Measurements from ENCODE around the gene TEX13C. TPM values are rescaled to one million over a fixed set of nuclear protein-coding genes. Genes with fewer than 3 reads are reported as not detected.
"Not testable (repeated sequence)": the region's sequence is repeated elsewhere in the genome, so short reads cannot be mapped to it uniquely, and the experiment has no call there.

The TEX13C gene
- not detected in 2 replicates for total RNA-seq (2014; rRNA removed)
- not detected for polyA plus RNA-seq (2012)

DNA sequence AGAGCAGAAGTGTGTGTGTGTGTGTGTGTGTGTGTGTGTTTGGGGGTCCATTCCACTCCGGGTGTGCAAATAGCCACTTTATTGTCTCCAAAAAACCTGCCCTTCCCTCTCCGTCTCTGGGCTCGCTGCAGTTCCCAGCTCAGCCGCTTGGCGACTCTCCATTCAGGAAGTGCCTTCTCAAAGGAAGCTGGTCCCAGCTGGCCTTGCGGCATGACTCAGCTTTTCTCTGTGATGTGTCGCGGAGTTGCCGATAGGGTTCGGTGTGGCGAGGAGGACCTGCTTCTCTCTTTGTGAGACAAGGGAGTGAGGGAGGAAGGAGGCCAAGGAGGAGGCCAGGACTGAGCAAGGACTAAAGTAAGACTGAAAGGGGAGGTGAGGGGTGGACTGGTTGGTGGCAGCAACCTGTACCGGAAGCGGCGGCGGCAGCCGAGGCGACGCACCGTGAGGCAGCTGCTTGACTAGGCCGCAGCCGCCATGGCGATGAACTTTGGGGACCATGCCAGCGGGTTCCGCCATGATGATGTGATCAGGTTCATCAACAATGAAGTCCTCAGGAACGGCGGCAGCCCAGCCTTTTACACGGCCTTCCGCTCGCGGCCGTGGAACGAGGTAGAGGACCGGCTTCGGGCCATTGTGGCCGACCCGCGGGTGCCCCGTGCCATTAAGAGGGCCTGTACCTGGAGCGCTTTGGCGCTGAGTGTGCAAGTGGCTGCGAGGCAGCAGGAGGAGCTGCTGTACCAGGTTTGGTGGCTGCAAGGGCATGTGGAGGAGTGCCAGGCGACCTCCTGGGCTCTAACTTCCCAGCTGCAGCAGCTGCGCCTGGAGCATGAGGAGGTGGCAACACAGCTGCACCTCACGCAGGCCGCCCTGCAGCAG lies at the start of gene TEX13C:
TSS of gene TEX13C (plus strand) at position 226 of the 876 bp plus-strand sequence. CDS start at position 475, 249 bp downstream.
- DNase-seq (ENCODE audit: low read depth): no peak

DNA sequence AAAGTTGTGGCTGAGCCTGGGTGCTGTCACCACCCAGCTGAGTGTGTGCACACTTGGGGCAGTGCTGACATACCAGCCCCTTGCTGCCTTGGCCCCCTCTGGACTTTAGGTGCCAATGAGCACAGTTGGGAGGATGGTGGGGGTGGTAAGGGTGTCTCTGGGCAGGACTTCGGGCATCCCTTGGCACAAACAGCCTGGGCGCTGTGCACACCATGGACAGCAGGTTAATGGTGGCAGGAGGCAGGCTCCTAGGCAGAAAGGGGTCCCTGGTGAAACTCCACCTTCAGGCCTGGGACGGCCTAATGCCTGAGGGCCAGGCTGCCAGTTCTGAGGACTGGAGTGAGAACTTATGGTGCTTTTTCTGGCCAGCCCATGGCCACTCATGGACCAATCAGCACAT lies 32.4 kb upstream of the TEX13C start:
- no peak for DNase-seq (ENCODE audit: low read depth)

DNA sequence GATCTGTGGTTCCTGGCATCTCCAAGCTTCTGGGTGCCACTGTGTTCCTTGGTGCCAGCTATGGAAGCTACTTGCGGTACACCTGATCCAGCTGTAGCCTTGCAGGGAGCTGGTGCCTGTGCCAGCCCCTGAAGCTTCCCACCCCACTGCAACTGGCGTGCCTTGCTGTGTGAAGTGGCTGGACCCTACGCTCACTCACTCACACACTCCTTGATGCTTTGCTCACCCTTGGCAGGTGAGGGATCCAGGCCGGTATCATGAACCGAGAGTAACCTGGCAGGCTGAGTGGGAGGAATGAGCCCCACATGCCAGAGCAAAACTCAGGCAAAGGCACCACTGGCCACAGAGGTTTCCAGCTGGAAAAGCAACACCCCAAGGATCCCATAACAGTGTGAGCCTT lies 31.3 kb upstream of the TEX13C start:
- no peak for DNase-seq (ENCODE audit: low read depth)

DNA sequence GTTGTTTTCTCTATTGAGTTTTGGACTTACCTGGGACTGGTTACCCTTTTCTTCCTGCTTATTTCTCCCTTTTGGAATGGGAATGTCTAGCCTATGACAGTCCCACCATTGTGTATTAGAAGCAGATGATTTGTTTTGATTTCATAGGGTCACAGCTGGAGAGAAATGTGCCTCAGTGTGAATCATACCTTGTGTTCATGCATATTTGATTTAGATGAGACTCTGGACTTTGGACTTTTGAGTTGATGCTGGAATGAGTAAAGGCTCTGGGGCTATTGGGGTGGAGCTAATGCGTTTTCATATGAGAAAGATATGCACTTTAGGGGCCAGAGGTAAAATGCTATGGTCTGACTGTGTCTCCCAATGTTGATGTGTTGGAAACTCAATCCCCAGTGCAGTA lies 30.5 kb upstream of the TEX13C start:
- no peak for DNase-seq (ENCODE audit: low read depth)

DNA sequence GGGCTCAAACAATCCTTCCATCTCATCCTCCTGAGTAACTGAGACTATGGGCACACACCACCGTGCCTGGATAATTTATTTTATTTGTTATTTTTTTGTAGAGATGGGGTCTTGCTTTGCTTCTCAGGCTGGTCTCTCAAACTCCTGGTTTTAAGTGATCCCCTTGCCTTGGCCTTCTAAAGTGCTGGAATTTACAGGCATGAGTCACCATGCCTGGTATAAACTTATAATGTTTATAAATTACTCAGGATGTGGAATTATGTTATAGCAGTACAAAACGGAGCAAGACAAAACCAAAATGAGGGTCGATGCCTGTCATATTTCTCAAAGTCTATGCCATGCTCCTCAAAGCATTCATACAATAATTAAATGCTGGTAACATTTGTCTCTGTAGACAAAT lies 29.8 kb upstream of the TEX13C start:
- DNase-seq (ENCODE audit: low read depth): no peak

DNA sequence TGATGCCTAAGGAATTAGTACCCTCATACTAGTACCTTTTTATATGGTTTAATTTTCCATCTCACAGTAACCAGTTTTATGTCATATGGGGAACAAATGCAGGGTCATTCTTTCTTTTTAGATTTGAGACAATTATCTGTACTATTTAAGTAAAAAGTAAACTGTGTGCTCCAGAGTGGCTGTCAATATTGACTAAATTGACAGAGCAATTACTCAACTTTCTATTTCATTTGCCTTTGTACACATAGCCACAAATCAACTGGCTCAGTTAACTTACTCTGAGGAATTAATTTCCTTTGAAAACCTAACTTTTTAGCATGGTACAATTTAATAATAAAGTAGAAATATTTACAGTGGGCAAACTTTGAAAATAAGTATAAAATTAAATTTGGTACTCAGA lies 28.5 kb upstream of the TEX13C start:
- no peak for DNase-seq (ENCODE audit: low read depth)

DNA sequence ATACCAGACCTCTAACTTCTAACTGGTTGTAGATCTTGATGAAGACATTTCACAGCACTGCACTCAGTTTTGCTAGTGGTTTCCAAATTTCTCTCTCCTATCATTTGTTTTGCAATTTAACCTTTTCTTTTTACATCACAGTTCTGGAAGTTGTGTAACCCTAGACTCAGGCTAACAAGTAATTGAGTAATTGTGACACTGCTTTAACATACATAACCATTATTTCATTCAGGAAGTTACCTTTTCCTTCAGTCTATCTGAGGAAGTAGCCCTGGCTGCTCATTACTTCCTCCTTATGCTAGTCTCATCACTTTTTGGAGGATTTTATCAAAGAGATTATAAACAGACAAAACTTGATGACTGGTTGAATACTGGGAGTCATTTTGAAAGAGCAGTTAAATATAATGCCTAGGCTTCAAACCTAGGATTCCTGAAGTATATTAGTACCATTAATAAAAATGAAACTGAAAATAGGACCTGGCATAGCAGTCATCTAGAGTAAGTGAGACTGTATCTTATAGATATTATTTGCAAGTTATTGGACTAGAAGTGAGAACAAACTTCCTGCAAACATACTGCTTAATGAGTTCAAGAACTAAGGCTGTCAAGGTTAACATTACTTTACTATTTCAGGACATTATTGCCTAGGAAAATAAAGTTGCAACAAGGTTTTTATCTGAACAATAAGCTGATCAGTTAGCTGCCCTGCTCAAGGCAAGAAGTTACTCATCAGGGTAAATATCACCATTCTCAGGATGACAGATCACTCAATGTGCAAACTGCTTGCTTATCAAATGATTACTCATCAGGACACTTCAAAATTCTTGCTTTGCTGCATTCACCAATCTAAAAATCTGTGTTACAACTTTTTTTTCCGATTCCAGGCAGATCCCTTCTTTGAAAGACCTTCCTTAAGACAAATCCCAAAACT lies 25.6 kb upstream of the TEX13C start:
- DNase-seq (ENCODE audit: low read depth): no peak

DNA sequence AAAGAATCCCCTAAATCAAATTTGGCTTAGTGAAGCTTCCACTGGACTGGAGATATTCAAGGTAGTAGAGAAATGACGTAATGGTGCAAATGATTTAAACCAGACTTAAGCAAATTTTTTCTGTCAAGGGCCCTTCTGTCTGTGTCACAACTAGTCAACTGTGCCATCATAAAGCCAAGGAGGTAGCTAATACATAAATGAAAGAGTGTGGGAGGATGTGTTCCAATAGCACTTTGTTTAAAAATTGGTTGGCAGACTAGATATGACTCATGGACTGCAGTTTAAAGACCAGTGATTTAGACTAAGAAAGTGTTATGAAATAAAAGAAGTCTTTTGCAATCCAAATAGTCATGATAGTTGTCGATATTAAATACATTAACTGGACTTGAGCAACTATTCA lies 24.3 kb upstream of the TEX13C start:
- no peak for DNase-seq (ENCODE audit: low read depth)

DNA sequence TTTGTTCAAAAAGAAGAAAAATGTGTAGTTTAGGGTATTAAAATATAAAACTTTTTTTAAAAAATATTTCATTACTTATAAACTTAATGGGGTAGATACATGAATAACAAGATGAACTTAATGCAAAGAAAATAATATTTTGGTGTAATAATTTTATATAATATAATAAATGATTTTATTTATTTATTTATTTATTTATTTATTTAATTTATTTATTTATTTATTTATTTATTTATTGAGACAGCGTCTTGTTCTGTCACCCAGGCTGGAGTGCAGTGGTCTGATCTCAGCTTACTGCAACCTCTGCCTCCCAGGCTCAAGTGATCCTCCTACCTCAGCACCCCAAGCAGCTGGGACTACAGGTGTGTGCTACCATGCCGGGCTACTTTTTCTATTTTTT lies 20.8 kb upstream of the TEX13C start:
- no peak for DNase-seq (ENCODE audit: low read depth)

DNA sequence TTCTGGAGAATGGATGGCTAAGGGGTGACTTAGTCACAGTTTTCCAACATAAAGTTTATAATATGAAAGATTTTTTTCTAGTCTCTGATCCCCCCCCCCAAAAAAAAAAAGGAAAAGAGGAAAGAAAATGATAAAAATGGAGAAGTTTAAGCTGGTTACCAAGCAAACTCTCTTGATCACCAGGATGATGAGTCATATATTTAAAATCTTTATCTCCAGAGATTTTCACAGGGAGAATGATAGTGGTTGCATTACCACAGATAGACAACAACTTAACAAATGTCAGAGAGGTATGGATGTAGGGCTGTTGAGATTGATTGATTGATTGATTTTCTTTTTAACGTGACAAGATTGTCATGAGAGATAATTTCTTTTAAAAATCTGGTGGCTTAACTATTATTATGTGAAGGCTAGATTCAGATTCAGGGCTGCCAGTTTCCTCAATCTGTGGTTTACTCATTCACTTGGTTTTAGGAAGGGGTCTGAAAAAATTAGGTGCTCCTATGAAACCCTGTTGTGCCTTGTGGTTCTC lies 13.3 kb upstream of the TEX13C start:
- no peak for DNase-seq (ENCODE audit: low read depth)

DNA sequence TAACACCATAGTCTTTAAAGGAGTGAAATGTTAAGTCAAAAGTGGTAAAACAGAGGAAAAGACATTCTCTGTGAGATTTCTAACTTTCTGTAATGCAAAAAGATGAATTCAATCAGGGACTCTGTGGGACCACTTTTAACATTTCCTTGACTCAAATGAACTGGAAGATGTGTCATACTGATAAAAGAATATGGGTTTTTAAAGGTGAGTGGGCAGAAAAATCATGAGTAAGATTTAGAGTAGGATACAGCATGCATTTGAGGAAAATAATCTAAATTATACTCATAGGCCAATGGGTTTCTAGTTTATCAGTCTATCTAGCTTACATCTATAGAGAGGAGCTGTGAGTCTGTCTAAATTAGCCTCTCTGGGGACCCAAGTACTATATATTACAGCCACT lies 11.0 kb upstream of the TEX13C start:
- DNase-seq (ENCODE audit: low read depth): no peak

DNA sequence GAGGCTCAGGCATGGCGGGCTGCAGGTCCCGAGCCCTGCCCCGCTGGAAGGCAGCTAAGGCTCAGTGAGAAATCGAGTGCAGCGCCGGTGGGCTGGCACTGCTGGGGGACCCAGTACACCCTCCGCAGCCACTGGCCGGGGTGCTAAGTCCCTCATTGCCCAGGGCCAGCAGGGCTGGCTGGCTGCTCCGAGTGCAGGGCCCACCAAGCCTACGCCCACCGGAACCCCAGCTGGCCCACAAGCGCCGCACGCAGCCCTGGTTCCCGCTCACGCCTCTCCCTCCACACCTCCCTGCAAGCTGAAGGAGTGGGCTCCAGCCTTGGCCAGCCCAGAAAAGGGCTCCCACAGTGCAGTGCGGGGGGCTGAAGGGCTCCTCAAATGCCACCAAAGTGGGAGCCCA lies 505 bp upstream of the TEX13C start:
- not testable (repeated sequence) for DNase-seq (ENCODE audit: low read depth)

DNA sequence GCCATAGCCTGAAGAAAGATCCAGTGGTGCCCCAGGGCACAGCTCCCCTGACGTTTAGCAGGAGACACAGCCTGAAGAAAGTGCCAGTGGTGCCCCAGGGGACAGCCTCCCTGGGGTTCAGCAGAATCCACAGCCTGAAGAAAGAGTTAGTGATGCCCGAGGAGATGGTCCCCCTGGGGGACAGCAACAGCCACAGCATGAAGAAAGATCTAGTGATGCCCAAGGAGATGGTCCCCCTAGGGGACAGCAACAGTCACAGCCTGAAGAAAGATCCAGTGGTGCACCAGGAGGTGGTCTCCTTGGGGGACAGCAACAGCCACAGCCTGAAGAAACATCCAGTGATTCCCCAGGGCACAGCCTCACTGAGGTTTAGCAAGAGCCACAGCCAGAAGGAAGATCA lies 2.8 kb downstream of the TEX13C start:
- no peak for DNase-seq (ENCODE audit: low read depth)

DNA sequence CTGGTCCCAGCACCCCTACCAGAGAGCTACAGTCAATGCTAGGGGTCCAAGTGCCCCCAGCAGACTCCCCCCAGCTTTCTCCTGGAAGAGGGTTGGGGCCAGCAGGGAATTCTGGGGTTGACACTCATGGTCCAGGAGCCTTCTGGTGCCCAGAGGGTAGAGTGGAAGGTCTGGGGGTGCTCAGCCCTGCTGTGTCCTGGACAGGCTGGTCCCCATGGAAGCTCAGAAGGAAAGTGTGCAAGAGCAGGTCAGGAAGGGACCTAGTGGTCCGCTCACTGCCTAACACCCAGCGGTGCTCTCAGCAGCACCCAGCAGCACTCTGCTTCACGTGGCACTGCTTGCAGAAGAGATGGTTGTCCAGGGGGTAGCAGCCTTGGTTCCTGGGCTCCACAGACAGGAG lies 6.9 kb downstream of the TEX13C start:
- no peak for DNase-seq (ENCODE audit: low read depth)

DNA sequence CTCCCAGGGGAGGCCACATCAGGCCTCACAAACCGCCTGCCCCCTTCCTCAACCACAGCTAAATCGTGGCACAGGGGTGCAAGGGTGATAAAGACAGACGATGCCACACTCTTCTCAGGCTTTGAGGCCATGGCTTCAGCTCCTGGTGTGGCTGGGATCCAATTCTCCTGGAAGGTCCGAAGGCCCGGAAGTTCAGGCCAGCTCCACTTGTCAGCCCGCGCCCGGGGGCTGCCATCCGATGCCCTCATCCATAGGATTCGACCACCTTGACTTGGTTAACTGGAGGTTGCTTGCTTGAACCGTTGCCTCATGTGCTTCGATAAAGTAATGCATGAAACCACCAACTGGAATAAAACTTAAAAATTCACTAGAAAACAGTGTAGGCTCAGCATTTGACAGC lies 8.2 kb downstream of the TEX13C start:
- DNase-seq (ENCODE audit: low read depth): no peak

DNA sequence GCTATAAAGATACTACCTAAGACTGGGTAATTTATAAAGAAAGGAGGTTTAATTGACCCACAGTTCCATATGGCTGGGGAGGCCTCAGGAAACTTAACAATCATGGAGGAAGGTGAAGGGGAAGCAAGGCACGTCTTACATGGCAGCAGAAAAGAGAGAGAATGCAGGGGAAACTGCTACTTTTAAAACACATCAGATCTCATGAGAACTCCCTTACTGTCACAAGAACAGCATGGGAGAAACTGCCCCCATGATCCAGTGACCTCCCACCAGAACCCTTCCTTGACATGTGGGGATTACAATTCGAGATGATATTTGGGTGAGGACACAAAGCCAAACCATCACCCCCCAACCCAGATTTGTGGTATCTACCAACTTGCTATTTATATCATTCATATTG lies 13.9 kb downstream of the TEX13C start:
- DNase-seq (ENCODE audit: low read depth): no peak

DNA sequence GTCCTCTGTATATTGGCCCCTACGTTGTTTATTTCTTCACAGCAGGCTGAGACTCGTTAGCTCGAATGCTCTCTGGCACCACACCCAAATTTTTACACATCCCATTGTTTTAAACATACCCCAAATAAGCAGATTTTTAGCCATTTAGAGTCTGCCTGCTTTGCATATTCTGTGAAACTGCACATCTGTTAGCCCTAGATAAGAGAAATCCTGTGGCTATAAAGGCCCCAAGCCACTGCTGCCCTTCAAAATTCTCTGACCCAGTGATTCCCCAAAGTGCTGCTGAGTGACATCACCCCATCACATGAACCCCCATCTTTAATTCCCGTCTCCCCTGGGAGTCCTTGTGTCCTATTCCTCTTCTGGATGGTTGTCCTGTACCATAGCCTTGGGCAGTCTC lies 20.8 kb downstream of the TEX13C start:
- no peak for DNase-seq (ENCODE audit: low read depth)

DNA sequence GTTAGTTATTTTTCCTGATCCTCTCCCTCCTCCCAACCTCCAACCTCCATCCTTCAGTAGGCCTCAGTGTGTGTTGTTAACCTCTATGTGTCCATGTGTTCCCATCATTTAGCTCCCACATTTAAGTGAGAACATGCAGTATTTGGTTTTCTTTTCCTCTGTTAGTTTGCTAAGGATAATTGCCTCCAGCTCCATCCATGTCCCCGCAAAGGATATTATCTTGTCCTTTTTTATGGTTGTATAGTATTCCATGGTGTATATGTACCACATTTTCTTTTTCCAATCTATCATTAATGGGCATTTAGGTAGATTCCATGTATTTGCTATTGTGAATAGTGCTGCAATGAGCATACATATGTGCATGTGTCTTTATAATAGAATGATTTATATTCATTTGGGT lies 54.5 kb downstream of the TEX13C start:
- no peak for DNase-seq (ENCODE audit: low read depth)
